ENCODE measurements around the gene JMJD1C. TPM values are rescaled to one million over a fixed set of nuclear protein-coding genes. Genes with fewer than 3 reads are reported as not detected.

JMJD1C gene
- total RNA-seq, 1 experiment from 2014 or later, result 66.3 TPM

DNA sequence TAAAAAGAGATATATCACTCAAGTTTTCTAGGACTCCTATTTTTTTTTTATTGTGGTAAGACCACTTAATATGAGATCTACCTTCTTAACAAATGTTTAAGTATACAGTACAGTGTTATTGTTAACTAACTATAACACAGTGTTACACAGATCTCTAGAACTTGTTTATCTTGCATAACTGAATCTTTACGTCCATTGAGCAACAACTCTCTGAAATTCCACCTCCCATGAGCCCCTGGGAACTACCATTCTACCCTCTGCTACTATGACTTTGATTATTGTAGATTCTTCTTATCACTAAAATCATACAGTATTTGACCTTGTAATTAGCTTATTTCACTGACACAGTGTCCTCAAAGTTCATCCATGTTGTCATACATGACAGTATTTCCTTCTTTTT, 32.9 kb upstream of the JMJD1C start:
- RAD21 ChIA-PET (ENCODE audit: low non-redundant PET in 1 of 2, low total read pairs in 2 of 2, uncharacterized antibody in 2 of 2, unreplicated experiment in 2 of 2), result no interaction called here
- CTCF ChIA-PET, result no interaction called here
- Histone ChIP-seq H3K4me3 (replicated peaks in 1 of 2; ENCODE audit: low read depth in 1 of 2, low read length in 2 of 2) (no peak overlapping the region), H2AFZ (ENCODE audit: low read depth, low read length, poor library complexity, severe bottlenecking) (no peak overlapping the region), H3K27me3 (ENCODE audit: insufficient read depth, low read length) (no peaks in the 10 kb centered on the region), H3K9me2 (ENCODE audit: insufficient read depth) (no peaks in the 10 kb centered on the region), H3K9ac (ENCODE audit: low read length) (no peak overlapping the region), H3K79me2 (ENCODE audit: insufficient read depth, low read length) (peaks cover 83% of the 10 kb centered on the region), H3K4me2 (ENCODE audit: low read length) (no peak overlapping the region), H3K27ac (ENCODE audit: low read depth, low read length) (no peak overlapping the region), H4K20me1 (ENCODE audit: insufficient read depth) (no peaks in the 10 kb centered on the region), H3K4me1 (ENCODE audit: control insufficient read depth in 1 of 2, insufficient read depth in 2 of 2, low read length in 2 of 2) (peaks cover 5 to 13% of the 10 kb centered on the region in 2 experiments), H3K36me3 (ENCODE audit: control insufficient read depth in 1 of 2, insufficient read depth in 2 of 2, low read length in 2 of 2) (no peaks in the 10 kb centered on the region), H3K9me3 (ENCODE audit: control insufficient read depth in 1 of 2, insufficient read depth in 1 of 2, low read depth in 1 of 2, low read length in 2 of 2) (no peaks in the 10 kb centered on the region)
- BruUV-seq (replicated peaks), result no TSS peak
- ATAC-seq, result no peak
- POLR2A ChIA-PET, result no interaction called here
- no peak for TF ChIP-seq EZH2phosphoT487 (IDR thresholded peaks at IDR 0.05; ENCODE audit: borderline replicate concordance)
- DNase-seq (ENCODE audit: low read depth, low spot score), result no peak
- intact Hi-C loops (cut with micrococcal nuclease), result no loop called here

DNA sequence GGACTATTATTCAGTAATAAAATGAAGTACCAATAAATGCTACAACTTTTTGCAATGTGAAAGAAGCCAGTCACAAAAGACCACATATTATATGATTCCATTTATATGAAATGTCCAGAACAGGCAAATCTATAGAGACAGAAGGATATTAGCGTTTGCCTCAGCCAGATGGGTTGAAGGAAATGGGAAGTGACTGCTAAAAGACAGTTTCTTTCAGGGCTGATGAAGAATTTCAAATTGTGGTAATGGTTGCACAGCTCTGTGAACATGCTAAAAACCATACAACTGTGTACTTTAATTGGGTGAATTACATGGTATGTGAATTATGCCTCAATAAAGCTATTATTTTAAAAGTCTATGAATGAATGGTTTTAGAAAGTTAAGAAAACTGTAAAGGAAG, 31.5 kb upstream of the JMJD1C start:
- H4K20me1 ChIP-seq (ENCODE audit: insufficient read depth), result no peaks in the 10 kb centered on the region
- peaks cover 79% of the 10 kb centered on the region for H3K79me2 ChIP-seq (ENCODE audit: insufficient read depth, low read length)
- RAD21 ChIA-PET (ENCODE audit: low non-redundant PET in 1 of 2, low total read pairs in 2 of 2, uncharacterized antibody in 2 of 2, unreplicated experiment in 2 of 2), result no interaction called here
- H3K9ac ChIP-seq (ENCODE audit: low read length), result no peak overlapping the region
- no peak overlapping the region for H2AFZ ChIP-seq (ENCODE audit: low read depth, low read length, poor library complexity, severe bottlenecking)
- no peaks in the 10 kb centered on the region for H3K27me3 ChIP-seq (ENCODE audit: insufficient read depth, low read length)
- H3K27ac ChIP-seq (ENCODE audit: low read depth, low read length), result no peak overlapping the region
- ATAC-seq (no peak), DNase-seq (ENCODE audit: low read depth, low spot score) (no peak)
- H3K4me2 ChIP-seq (ENCODE audit: low read length), result no peak overlapping the region
- BruUV-seq (replicated peaks), result no TSS peak
- no peaks in the 10 kb centered on the region for H3K36me3 ChIP-seq (ENCODE audit: control insufficient read depth in 1 of 2, insufficient read depth in 2 of 2, low read length in 2 of 2)
- H3K9me3 ChIP-seq (ENCODE audit: control insufficient read depth in 1 of 2, insufficient read depth in 1 of 2, low read depth in 1 of 2, low read length in 2 of 2), result no peaks in the 10 kb centered on the region
- H3K9me2 ChIP-seq (ENCODE audit: insufficient read depth), result no peaks in the 10 kb centered on the region
- no peak overlapping the region for H3K4me3 ChIP-seq (replicated peaks in 1 of 2; ENCODE audit: low read depth in 1 of 2, low read length in 2 of 2)
- peaks cover 18 to 26% of the 10 kb centered on the region in 2 experiments for H3K4me1 ChIP-seq (ENCODE audit: control insufficient read depth in 1 of 2, insufficient read depth in 2 of 2, low read length in 2 of 2)
- POLR2A ChIA-PET, result no interaction called here
- TF ChIP-seq SRF (IDR thresholded peaks at IDR 0.05; ENCODE audit: low read depth) (no peak), FOSL1 (IDR thresholded peaks at IDR 0.05; ENCODE audit: low read depth) (no peak), POLR2AphosphoS5 (IDR thresholded peaks at IDR 0.05; ENCODE audit: low read depth, low read length) (no peak), SP1 (IDR thresholded peaks at IDR 0.05; ENCODE audit: low read depth) (no peak), CEBPB (IDR thresholded peaks at IDR 0.05; ENCODE audit: low read depth) (no peak), SIN3A (IDR thresholded peaks at IDR 0.05; ENCODE audit: low read depth) (no peak), EZH2 (IDR thresholded peaks at IDR 0.05) (no peak), EZH2phosphoT487 (IDR thresholded peaks at IDR 0.05; ENCODE audit: borderline replicate concordance) (no peak), ELF1 (IDR thresholded peaks at IDR 0.05; ENCODE audit: borderline replicate concordance, low read depth) (no peak), ZNF274 (IDR thresholded peaks at IDR 0.05; ENCODE audit: low read depth, low read length) (no peak), ZFX (IDR thresholded peaks at IDR 0.05) (no peak), TCF7L2 (IDR thresholded peaks at IDR 0.05; ENCODE audit: borderline replicate concordance, extremely low read depth, insufficient read depth, insufficient read length) (no peak), YY1 (IDR thresholded peaks at IDR 0.05; ENCODE audit: extremely low read depth, insufficient replicate concordance, low read depth, low read length) (no peak), POLR2A (IDR thresholded peaks at IDR 0.05; ENCODE audit: borderline replicate concordance, extremely low read depth, insufficient read depth, insufficient read length) (no peak), CBX3 (IDR thresholded peaks at IDR 0.05; ENCODE audit: low read depth) (no peak)
- TF ChIP-seq, protein P1, sequence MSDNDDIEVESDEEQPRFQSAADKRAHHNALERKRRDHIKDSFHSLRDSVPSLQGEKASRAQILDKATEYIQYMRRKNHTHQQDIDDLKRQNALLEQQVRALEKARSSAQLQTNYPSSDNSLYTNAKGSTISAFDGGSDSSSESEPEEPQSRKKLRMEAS (IDR thresholded peaks at IDR 0.05), result no peak
- TF ChIP-seq, protein P2, sequence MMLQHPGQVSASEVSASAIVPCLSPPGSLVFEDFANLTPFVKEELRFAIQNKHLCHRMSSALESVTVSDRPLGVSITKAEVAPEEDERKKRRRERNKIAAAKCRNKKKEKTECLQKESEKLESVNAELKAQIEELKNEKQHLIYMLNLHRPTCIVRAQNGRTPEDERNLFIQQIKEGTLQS (IDR thresholded peaks at IDR 0.05), result no peak
- TF ChIP-seq, protein P3, sequence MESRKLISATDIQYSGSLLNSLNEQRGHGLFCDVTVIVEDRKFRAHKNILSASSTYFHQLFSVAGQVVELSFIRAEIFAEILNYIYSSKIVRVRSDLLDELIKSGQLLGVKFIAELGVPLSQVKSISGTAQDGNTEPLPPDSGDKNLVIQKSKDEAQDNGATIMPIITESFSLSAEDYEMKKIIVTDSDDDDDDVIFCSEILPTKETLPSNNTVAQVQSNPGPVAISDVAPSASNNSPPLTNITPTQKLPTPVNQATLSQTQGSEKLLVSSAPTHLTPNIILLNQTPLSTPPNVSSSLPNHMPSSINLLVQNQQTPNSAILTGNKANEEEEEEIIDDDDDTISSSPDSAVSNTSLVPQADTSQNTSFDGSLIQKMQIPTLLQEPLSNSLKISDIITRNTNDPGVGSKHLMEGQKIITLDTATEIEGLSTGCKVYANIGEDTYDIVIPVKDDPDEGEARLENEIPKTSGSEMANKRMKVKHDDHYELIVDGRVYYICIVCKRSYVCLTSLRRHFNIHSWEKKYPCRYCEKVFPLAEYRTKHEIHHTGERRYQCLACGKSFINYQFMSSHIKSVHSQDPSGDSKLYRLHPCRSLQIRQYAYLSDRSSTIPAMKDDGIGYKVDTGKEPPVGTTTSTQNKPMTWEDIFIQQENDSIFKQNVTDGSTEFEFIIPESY (IDR thresholded peaks at IDR 0.05; ENCODE audit: extremely low read depth, insufficient replicate concordance, low read length), result no peak
- CTCF ChIA-PET, result no interaction called here
- intact Hi-C loops (cut with micrococcal nuclease), result no loop called here

All from HCT116 (cell line).